Measurements from ENCODE around the gene TBC1D9B. TPM values are rescaled to one million over a fixed set of nuclear protein-coding genes. Genes with fewer than 3 reads are reported as not detected.

The TBC1D9B gene
- total and polyA plus RNA-seq, 9 of the 15 experiments (the other 6 are each of a cell fraction or from before 2014, with no cell fraction given), result 2.9 to 59.1 (median 33.5) TPM

GRCh38 chr5:179858586-179859427, 48.9 kb downstream of the TBC1D9B start, which contains the start of gene MRNIP (continued):
- peak; percentile 61; the same call in 1 of the 2 replicates for TF ChIP-seq HMGXB4 (CRISPR knock-in tag; IDR thresholded peaks at IDR 0.05)
- TF ChIP-seq ZNF431 (CRISPR knock-in tag; IDR thresholded peaks at IDR 0.05), result peak; percentile 41; the same call in 1 of the 2 replicates
- peak; percentile 83; the same call in 1 of the 2 replicates for TF ChIP-seq MXI1 (IDR thresholded peaks at IDR 0.05; ENCODE audit: low read depth, low read length)
- peak; percentile 43; the same call in 1 of the 2 replicates for TF ChIP-seq TCF3 (CRISPR knock-in tag; IDR thresholded peaks at IDR 0.05)
- no peak for TF ChIP-seq ZNF77 (CRISPR knock-in tag; IDR thresholded peaks at IDR 0.05)
- TF ChIP-seq KLF13 (tag; IDR thresholded peaks at IDR 0.05; ENCODE audit: borderline replicate concordance, low read depth), result peak; percentile 82; the same call in 1 of the 2 replicates
- peak; percentile 53 for TF ChIP-seq SP1 (CRISPR knock-in tag; IDR thresholded peaks at IDR 0.05)
- no peak for TF ChIP-seq CHD4 (IDR thresholded peaks at IDR 0.05; ENCODE audit: insufficient read depth, insufficient replicate concordance, low read depth, low read length, poor library complexity, severe bottlenecking)
- peak; percentile 6; the same call in 1 of the 2 replicates for TF ChIP-seq MITF (IDR thresholded peaks at IDR 0.05)
- TF ChIP-seq RB1 (IDR thresholded peaks at IDR 0.05; ENCODE audit: low read depth), result peak; percentile 46; the same call in 1 of the 2 replicates
- TF ChIP-seq PHTF2 (CRISPR knock-in tag; IDR thresholded peaks at IDR 0.05), result 0 out of 2 replicates have a peak, but pooled peaks have one; percentile 8
- 0 out of 2 replicates have a peak, but pooled peaks have one; percentile 19 for TF ChIP-seq SREBF2 (CRISPR knock-in tag; IDR thresholded peaks at IDR 0.05)
- peak; percentile 38 to 42; a peak in 3 of 4 replicates for TF ChIP-seq RAD21 (CRISPR knock-in tag; conservative IDR thresholded peaks at IDR 0.05 in 1 of 2, IDR thresholded peaks at IDR 0.05 in 1 of 2)

All from K562 (cell line).